Stimulated activated memory B cell treated with anti-CD40 and anti-IgM and Interleukin-4, amounts not matched to agents 10 μg/mL and 1 μg/mL and 100 μg/mL, for 72 hours (primary cell): Measurements from ENCODE around the gene SLC25A27.
A peak's percentile ranks its signal among the peaks of the same experiment; 100 is the strongest.

Experiments
- ATAC-seq: fragments of 150-1000 bp; cut with Tn5 transposase; 2 replicates; pipeline ENCODE4 v1.10.0; 2021
- H3K27ac Mint-ChIP-seq: one replicate; pipeline ENCODE4 v1.8.0; 2022; ENCODE audit warnings: mild to moderate bottlenecking, mixed read lengths
- H3K27me3 Mint-ChIP-seq: one replicate; pipeline ENCODE4 v1.8.0; 2022; ENCODE audit warnings: mixed read lengths
- H3K36me3 Mint-ChIP-seq: one replicate; pipeline ENCODE4 v1.8.0; 2022; ENCODE audit warnings: mixed read lengths
- H3K4me1 Mint-ChIP-seq: one replicate; pipeline ENCODE4 v1.8.0; 2022; ENCODE audit warnings: mixed read lengths
- H3K4me3 Mint-ChIP-seq: one replicate; pipeline ENCODE4 v1.8.0; 2022; ENCODE audit warnings: mild to moderate bottlenecking, moderate library complexity, mixed read lengths
- H3K9me3 Mint-ChIP-seq: one replicate; pipeline ENCODE4 v1.8.0; 2022; ENCODE audit warnings: mixed read lengths

The SLC25A27 gene

DNA sequence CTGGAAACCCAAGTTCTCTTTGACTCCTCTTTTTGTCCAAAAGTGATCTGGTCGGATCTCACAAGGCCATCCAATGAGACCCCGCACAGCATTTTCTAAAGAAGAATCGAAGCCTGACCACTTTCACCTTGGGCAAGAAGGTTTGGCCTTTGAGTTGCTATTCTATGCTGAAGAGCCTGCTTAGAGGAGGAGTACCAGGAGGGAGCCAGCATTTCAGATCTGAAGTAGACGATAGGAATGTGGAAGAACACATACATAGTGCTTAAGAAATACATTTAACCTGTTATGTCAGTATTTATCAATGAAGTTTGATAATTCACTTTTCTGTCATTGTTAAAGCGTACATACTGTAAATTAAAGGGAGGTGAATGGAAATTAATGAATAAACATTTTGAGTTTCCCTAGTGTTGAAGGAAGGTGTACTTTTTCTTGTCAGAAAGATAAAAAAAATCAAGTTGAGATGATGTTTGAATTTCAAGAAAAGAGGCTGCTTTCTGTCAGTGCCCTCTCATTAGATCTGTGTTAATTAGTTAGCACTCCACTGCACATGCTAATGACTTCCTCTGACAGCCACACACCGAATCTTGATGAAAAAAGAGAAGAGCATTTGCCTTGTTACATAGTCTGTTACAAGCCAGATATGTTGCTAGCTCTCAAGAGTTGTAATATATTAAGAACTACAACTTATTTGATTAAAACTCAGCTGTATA lies 24.0 kb downstream of the SLC25A27 start:
- H3K9me3 Mint-ChIP-seq = no peaks in the 10 kb centered on the region
- H3K4me1 Mint-ChIP-seq = no peaks in the 10 kb centered on the region
- no peak overlapping the region for H3K4me3 Mint-ChIP-seq
- ATAC-seq = no peak
- H3K27ac Mint-ChIP-seq = no peak overlapping the region
- H3K27me3 Mint-ChIP-seq = peaks cover 8% of the 10 kb centered on the region
- H3K36me3 Mint-ChIP-seq = no peaks in the 10 kb centered on the region

DNA sequence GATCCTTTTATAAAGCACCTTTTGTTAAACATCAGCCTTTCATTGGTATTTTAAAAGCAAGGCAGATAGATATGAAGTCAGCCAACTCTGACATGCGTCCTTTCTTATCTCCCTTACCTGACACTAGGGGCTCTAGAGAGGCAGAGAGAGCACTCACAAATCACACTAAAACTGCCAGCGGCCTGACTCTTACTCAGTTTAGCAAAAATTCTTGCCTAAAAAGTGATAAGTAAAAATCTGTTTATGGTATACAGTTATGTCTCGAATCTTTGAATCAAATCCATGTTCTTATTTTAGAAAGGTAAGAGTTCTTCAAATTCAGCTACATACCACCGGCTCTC lies 24.5 kb downstream of the SLC25A27 start:
- no peaks in the 10 kb centered on the region for H3K36me3 Mint-ChIP-seq
- no peak overlapping the region for H3K27ac Mint-ChIP-seq
- no peak overlapping the region for H3K4me3 Mint-ChIP-seq
- peaks cover 8% of the 10 kb centered on the region for H3K27me3 Mint-ChIP-seq
- ATAC-seq = peak; percentile 64
- H3K9me3 Mint-ChIP-seq = no peaks in the 10 kb centered on the region
- no peaks in the 10 kb centered on the region for H3K4me1 Mint-ChIP-seq

DNA sequence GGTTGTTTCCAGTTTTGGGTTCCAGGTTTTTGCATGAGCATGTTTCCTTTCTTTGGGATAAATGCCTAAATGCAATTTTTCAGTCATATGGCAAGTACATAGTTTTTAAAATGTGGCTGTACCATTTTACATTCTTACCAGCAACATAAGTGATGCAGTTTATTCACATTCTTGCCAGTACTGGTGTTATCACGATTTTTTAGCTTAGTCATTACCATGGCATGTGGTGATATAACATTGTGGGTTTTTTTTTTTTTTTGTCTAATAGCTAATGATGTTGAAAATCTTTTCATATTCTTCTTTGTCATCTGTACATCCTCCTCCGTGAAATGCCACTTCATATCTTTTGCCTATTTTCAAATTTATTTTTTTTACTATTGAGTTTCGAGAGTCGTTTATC lies 32.0 kb downstream of the SLC25A27 start:
- no peaks in the 10 kb centered on the region for H3K4me1 Mint-ChIP-seq
- H3K36me3 Mint-ChIP-seq = no peaks in the 10 kb centered on the region
- peaks cover 8% of the 10 kb centered on the region for H3K27me3 Mint-ChIP-seq
- no peak for ATAC-seq
- no peak overlapping the region for H3K4me3 Mint-ChIP-seq
- H3K9me3 Mint-ChIP-seq = no peaks in the 10 kb centered on the region
- no peak overlapping the region for H3K27ac Mint-ChIP-seq

DNA sequence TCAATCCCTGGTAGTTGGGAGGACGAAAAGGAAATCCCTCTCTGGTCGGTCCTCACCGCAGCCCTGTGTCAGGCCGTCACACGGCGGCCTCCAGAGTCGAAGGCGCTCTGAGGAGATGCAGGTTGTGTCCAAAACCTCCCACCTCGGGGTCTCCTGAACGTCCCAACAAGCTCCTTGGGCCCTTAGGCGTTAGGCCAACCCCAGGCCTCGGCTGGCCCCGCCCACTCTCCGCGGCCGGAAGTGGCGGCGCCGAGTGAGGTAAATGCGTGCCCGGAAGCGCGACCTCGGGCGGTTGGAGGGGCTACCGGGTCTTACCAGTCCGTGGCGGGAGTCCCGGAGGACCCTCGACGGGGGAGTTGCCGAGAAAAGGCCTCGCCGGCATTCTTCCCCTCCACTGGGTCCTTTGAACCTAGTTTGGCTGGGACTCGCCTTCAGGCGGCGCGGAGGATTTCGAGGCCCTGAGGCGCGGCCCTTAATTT lies 34.9 kb downstream of the SLC25A27 start, which contains the start of gene TDRD6:
TDRD6 (plus strand) TSS at position 267 of the 479 bp plus-strand sequence. CDS start 244 bp downstream, outside the sequence.
- no peaks in the 10 kb centered on the region for H3K4me1 Mint-ChIP-seq
- H3K9me3 Mint-ChIP-seq = no peaks in the 10 kb centered on the region
- H3K4me3 Mint-ChIP-seq = no peak within 1 kb of the TSS
- H3K27ac Mint-ChIP-seq = no peak within 1 kb of the TSS
- H3K36me3 Mint-ChIP-seq = no peaks in the 10 kb centered on the region
- no peaks in the 10 kb centered on the region for H3K27me3 Mint-ChIP-seq
- ATAC-seq = no peak

DNA sequence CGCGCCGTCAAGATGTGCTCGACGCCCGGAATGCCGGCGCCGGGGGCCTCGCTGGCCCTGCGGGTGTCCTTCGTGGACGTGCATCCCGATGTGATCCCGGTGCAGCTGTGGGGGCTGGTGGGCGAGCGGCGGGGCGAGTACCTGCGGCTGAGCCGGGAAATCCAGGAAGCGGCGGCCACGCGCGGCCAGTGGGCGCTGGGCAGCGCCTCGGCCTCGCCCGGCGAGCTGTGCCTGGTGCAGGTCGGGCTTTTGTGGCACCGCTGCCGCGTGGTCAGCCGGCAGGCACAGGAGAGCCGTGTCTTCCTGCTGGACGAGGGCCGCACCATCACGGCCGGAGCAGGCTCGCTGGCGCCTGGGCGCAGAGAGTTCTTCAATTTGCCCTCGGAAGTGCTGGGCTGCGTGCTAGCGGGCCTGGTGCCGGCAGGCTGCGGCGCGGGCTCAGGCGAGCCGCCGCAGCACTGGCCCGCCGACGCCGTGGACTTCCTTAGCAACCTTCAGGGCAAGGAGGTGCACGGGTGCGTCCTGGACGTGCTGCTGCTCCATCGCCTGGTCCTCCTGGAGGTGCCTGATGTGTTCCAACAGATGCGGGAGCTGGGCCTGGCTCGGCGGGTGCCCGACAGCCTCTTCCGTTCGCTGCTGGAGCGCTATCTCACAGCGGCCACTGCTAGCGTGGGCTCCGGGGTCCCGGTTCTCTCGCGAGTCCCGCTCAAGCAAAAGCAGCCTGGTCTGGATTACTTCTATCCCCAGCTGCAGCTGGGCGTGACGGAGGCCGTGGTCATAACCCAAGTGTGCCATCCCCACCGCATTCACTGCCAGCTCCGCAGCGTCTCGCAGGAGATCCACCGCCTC lies 35.6 kb downstream of the SLC25A27 start:
- ATAC-seq = no peak
- no peak overlapping the region for H3K4me3 Mint-ChIP-seq
- H3K36me3 Mint-ChIP-seq = no peaks in the 10 kb centered on the region
- no peaks in the 10 kb centered on the region for H3K4me1 Mint-ChIP-seq
- no peak overlapping the region for H3K27ac Mint-ChIP-seq
- H3K27me3 Mint-ChIP-seq = peaks cover 5% of the 10 kb centered on the region
- H3K9me3 Mint-ChIP-seq = no peaks in the 10 kb centered on the region

DNA sequence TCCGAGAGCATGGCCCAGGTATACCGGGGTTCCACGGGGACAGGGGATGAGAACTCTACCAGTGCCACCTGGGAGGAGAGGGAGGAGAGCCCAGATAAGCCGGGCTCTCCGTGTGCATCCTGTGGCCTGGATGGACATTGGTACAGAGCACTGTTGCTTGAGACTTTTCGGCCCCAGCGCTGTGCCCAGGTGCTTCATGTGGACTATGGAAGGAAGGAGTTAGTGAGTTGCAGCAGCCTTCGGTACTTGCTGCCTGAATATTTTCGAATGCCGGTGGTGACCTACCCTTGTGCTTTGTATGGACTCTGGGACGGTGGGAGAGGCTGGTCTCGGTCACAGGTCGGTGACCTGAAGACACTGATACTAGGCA lies 36.2 kb downstream of the SLC25A27 start:
- H3K4me3 Mint-ChIP-seq = no peak overlapping the region
- H3K27me3 Mint-ChIP-seq = peaks cover 11% of the 10 kb centered on the region
- H3K27ac Mint-ChIP-seq = no peak overlapping the region
- H3K9me3 Mint-ChIP-seq = no peaks in the 10 kb centered on the region
- no peak for ATAC-seq
- no peaks in the 10 kb centered on the region for H3K4me1 Mint-ChIP-seq
- no peaks in the 10 kb centered on the region for H3K36me3 Mint-ChIP-seq

DNA sequence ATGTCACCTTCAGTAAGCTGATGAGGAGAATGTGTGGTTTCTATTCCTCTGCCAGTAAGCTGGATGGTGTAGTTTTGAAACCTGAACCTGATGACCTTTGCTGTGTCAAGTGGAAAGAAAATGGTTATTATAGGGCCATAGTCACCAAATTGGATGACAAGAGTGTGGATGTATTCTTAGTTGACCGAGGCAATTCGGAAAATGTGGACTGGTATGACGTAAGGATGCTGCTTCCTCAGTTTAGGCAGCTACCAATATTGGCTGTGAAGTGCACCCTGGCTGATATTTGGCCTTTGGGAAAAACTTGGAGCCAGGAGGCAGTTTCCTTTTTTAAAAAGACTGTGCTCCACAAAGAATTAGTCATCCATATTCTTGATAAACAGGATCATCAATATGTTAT lies 36.9 kb downstream of the SLC25A27 start:
- ATAC-seq = no peak
- Mint-ChIP-seq H3K27ac (no peak overlapping the region), H3K9me3 (no peaks in the 10 kb centered on the region), H3K4me1 (no peaks in the 10 kb centered on the region), H3K27me3 (peaks cover 14% of the 10 kb centered on the region), H3K4me3 (no peak overlapping the region), H3K36me3 (no peaks in the 10 kb centered on the region)

DNA sequence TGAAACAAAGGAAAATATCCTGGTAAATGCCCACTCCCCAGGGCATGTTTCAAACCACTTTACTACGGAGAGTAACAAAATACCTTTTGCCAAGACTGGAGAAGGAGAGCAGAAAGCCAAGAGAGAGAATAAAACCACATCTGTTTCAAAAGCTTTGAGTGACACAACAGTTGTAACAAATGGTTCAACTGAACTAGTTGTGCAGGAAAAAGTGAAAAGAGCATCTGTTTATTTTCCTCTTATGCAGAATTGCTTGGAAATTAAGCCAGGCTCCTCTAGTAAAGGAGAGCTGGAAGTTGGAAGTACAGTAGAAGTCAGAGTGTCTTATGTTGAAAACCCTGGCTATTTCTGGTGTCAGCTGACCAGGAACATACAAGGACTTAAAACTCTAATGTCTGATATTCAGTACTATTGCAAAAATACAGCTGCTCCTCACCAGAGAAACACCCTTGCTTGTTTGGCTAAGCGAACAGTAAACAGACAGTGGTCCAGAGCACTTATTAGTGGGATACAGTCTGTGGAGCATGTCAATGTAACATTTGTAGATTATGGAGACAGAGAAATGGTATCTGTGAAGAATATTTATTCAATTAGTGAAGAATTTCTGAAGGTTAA lies 37.5 kb downstream of the SLC25A27 start:
- no peaks in the 10 kb centered on the region for H3K36me3 Mint-ChIP-seq
- peaks cover 14% of the 10 kb centered on the region for H3K27me3 Mint-ChIP-seq
- no peak overlapping the region for H3K4me3 Mint-ChIP-seq
- no peak overlapping the region for H3K27ac Mint-ChIP-seq
- ATAC-seq = no peak
- no peaks in the 10 kb centered on the region for H3K9me3 Mint-ChIP-seq
- no peaks in the 10 kb centered on the region for H3K4me1 Mint-ChIP-seq

DNA sequence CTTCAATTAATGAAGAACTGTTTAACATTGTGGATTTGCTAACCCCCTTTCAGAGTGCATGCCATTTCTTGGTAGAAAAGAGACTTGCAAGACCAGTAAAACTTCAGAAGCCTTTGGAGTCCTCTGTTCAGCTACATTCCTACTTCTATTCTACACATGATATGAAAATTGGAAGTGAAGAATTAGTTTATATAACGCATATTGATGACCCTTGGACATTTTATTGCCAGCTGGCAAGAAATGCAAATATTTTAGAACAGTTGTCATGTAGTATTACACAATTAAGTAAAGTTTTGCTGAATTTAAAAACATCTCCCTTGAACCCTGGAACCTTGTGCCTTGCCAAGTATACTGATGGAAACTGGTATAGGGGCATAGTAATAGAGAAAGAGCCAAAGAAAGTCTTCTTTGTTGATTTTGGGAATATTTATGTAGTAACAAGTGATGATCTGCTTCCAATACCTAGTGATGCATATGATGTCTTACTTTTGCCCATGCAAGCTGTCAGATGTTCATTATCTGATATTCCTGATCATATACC lies 38.2 kb downstream of the SLC25A27 start:
- no peaks in the 10 kb centered on the region for H3K36me3 Mint-ChIP-seq
- no peak for ATAC-seq
- H3K4me1 Mint-ChIP-seq = no peaks in the 10 kb centered on the region
- no peak overlapping the region for H3K4me3 Mint-ChIP-seq
- no peaks in the 10 kb centered on the region for H3K9me3 Mint-ChIP-seq
- H3K27ac Mint-ChIP-seq = no peak overlapping the region
- peaks cover 14% of the 10 kb centered on the region for H3K27me3 Mint-ChIP-seq

DNA sequence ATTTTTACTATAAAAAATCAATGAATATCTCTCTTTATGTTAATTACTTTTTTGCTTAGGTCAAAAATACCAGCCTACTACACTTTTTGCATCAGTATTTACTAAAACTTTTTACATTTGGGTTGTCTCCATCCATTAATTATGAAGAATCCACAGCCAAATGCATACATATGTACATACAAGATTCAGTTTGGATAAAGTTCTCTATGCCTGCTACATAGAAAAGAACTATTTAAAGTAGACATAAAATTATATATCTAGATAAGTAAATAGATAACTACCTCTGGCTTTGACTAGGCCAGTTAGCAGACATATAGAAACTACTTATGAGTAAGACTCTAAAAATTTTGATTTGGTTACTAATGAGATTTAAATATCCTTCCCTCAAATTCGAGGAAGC lies 47.2 kb downstream of the SLC25A27 start:
- no peak for ATAC-seq
- Mint-ChIP-seq H3K4me1 (no peaks in the 10 kb centered on the region), H3K27ac (no peak overlapping the region), H3K4me3 (no peak overlapping the region), H3K36me3 (no peaks in the 10 kb centered on the region), H3K27me3 (peaks cover 33% of the 10 kb centered on the region), H3K9me3 (no peaks in the 10 kb centered on the region)

DNA sequence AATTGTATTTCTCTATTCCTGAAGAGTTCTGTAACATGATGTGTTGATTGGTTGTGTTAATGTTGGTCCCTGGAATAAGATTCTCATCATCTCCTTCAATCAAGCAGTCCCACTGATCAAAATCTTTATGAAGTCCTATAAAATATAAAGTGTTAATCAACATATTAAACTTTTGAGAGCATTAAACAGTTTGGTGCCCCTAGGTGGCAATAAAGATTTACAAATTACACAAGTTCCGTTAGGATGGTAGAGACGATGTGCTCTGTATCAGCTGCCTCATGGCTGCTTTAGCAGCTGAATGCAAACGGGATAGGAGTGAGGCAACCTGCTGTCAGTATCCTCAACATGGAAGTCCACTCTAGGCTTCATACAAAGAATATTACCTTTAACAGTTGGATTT lies 51.8 kb downstream of the SLC25A27 start:
- H3K4me3 Mint-ChIP-seq = no peak overlapping the region
- H3K27ac Mint-ChIP-seq = no peak overlapping the region
- no peaks in the 10 kb centered on the region for H3K36me3 Mint-ChIP-seq
- peaks cover 25% of the 10 kb centered on the region for H3K27me3 Mint-ChIP-seq
- ATAC-seq = no peak
- H3K4me1 Mint-ChIP-seq = no peaks in the 10 kb centered on the region
- no peaks in the 10 kb centered on the region for H3K9me3 Mint-ChIP-seq

DNA sequence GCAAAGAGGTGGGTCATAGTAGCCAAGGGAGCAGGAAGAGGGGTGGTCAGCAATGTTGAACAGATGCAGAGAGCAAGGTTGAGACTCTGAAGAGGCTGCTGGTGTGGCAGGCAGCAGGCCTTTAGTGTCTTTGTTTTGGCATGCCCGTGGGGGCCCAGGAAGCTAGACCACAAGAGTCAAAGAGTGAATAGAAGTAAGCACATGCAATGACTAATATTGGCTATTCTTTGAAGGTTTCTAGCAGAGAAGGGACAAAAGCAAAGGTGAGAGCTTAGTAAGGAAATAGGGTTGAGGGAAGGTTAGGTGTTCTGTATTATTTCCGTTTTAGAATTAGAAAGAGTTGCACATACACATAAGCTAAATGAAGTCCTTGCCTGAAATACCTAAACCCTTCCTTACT lies 53.7 kb downstream of the SLC25A27 start:
- no peaks in the 10 kb centered on the region for H3K9me3 Mint-ChIP-seq
- H3K4me3 Mint-ChIP-seq = no peak overlapping the region
- no peak for ATAC-seq
- no peaks in the 10 kb centered on the region for H3K4me1 Mint-ChIP-seq
- peaks cover 25% of the 10 kb centered on the region for H3K27me3 Mint-ChIP-seq
- H3K27ac Mint-ChIP-seq = no peak overlapping the region
- no peaks in the 10 kb centered on the region for H3K36me3 Mint-ChIP-seq

DNA sequence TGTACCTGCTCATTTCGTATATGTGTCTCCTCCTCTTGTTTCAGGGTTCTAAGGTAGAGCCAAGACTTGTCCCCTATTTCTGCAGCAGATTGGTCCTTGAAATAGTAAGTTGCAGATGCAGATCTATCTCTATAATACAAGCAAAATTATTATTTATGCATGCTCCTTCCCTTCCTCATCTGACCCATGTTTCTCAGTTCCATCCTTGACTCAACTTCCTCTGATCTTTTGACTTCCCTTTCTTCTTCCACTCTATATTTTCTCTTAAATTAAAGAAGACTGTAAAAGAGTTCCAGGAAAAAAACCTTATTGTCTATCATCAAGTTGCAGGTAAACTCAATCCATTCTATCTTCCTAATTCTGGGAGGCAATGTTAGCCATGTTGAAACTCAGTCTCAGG lies 58.7 kb downstream of the SLC25A27 start:
- no peak overlapping the region for H3K4me3 Mint-ChIP-seq
- no peaks in the 10 kb centered on the region for H3K4me1 Mint-ChIP-seq
- no peak for ATAC-seq
- no peaks in the 10 kb centered on the region for H3K36me3 Mint-ChIP-seq
- peaks cover 2% of the 10 kb centered on the region for H3K27me3 Mint-ChIP-seq
- H3K9me3 Mint-ChIP-seq = no peaks in the 10 kb centered on the region
- H3K27ac Mint-ChIP-seq = no peak overlapping the region

DNA sequence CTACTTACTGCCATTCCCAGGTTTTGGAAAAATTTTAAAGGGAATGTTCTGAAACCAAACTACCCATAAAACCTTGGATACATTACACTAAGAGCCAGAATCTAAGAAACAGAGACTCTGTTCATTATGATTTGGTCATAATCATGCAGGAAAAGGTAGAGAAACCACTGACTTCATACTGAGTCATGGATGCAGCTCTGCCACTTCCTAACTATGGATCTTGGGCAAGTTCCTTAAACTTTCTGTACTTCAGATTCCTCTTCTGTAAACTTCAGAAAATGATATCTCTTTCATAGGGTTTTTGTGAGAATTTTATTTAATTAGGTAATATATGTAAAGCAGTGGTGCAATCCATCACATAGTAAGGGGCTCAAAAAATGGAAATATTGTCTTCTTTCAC lies 62.4 kb downstream of the SLC25A27 start:
- Mint-ChIP-seq H3K9me3 (no peaks in the 10 kb centered on the region), H3K27me3 (peaks cover 24% of the 10 kb centered on the region), H3K4me3 (no peak overlapping the region), H3K4me1 (no peaks in the 10 kb centered on the region), H3K27ac (no peak overlapping the region), H3K36me3 (no peaks in the 10 kb centered on the region)
- no peak for ATAC-seq

DNA sequence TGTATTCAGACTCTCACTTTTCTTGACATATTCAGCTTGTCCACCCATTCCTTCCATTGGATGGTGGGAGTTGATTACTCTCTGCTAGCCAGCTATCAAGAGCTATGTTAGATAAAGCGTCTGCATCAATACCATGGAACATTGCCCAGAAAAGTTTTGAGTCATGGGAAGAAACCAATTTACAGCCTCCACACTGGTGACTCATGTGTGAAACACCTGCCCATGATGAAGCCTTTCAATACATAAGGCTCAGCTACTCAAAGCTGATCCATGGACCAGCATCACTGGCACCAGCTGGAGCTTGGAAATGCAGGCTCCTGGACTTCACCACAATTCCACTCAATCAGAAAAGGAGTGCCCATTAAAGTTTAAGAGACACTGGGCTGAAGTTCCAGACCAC lies 66.3 kb downstream of the SLC25A27 start:
- Mint-ChIP-seq H3K9me3 (no peaks in the 10 kb centered on the region), H3K27ac (no peak overlapping the region), H3K27me3 (peaks cover 32% of the 10 kb centered on the region), H3K4me3 (no peak overlapping the region), H3K36me3 (no peaks in the 10 kb centered on the region), H3K4me1 (no peaks in the 10 kb centered on the region)
- peak; percentile 39 for ATAC-seq
